ENCODE data around the gene XYLT2.
A peak's percentile ranks its signal among the peaks of the same experiment; 100 is the strongest.
"Not testable (repeated sequence)": the region's sequence is repeated elsewhere in the genome, so short reads cannot be mapped to it uniquely, and the experiment has no call there.

Gene XYLT2

DNA sequence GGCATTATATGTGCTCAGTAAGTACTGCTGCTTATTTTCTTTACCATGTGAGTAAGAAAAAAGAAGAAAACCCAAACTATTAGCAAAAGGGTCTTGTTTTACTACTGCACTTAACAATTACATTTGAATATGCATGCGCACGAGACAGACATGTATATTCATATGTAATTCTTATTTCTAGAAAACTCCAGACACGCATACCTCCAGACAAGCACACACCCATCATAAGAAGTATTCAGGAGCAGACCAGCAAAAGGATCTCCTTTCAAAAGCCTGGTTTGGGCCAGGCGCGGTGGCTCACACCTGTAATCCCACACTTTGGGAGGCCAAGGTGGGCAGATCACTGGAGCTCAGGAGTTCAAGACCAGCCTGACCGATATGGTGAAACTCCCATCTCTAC lies 43.6 kb downstream of the XYLT2 start:
- no peak for DNase-seq (ENCODE audit: low spot score)

DNA sequence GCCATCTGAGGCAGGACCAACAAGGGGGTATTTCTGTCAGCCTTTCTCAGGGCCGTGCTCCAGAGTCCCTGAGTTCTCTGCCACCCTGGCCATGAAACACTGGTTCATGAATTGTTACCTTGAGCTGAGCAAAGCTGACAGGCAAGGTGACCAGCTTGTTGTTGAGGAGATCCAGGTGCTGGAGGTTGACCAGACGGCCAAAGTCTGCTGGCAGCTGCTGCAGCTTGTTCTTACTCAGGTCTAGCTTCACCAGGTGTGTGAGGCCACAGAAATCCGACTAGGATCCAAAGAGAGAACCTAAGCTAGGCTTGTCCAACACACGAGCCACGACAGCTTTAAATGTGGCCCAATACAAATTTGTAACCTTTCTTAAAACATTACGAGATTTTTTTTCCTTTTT lies 46.7 kb downstream of the XYLT2 start:
- no peak for DNase-seq (ENCODE audit: low spot score)

DNA sequence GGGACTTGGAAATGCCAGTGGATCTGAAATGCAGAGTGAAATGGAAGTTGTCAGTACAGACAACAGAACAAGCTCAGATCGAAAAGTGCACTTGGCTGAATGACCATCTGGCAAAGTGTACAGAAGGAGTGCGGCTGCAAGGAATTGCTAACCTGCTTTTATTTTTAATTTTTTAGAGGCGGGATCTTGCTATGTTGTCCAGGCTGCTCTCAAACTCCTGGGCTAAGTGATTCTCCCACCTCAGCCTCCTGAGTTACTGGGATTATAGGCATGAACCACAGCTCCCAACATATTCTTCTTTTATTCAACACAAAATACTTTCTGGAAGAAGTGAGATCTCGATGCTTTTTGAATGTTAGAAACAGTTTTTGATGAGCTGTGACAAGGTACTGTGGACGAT lies 47.8 kb downstream of the XYLT2 start:
- DNase-seq (ENCODE audit: low spot score), result no peak

DNA sequence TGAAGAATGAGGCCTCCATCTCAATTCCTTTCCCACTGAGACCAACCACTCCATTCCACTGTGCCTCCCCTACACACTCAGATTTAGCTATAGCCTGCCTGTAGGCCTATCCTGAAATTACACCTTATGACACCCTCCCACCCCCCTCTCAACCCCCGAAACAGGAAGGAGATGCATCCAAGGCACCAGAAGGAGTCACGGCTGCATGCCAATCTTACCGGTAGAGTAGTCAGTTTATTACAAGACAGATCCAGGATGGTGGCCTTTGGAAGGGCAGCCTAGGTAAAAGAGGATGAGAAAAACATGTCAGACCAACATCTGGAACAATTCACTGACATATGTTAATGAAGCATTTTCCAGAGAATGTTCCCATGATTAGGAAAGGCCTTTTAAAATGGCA lies 48.8 kb downstream of the XYLT2 start:
- DNase-seq (ENCODE audit: low spot score), result no peak

DNA sequence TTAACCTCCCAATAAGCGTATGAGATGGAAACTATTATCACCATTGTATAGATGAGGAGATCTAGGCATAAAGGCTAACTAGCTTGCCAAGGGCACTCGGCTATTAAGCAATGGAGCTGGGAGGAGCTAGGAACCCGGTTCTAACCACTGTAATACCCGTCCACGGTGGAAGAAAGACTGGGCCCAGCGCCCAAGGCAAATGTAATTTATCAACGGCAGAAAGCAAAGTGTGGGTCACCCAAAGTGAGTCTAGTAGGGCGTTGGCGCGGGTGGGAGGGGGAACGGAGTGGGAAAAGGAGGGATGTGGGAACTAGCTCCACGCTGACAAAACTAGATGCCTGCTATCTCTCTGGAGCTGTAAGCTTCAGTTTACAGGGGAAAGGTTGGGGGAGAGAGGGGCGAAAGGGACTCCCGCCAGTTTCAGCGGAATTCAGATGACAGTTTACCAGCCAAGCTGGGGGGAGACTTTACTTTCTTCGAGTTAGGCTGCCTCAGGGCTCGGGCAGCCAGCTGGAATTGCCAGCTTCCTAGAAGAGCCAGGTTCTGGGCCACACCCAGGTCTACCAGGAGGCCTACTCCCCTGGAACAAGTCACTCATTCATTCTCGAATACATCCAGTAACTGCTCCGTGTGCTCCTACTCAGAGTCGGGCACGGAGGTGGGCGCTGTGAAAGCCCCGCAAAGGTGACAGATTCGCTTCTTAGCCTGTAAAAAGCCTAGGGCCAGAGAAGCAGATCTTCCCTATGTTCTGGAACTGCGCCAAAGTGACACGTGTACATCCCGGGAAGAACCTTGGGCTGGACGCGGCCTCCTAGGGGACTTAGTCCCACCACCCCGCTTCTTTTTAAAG lies 50.6 kb downstream of the XYLT2 start:
- peak; percentile 22 for DNase-seq (ENCODE audit: low spot score)

DNA sequence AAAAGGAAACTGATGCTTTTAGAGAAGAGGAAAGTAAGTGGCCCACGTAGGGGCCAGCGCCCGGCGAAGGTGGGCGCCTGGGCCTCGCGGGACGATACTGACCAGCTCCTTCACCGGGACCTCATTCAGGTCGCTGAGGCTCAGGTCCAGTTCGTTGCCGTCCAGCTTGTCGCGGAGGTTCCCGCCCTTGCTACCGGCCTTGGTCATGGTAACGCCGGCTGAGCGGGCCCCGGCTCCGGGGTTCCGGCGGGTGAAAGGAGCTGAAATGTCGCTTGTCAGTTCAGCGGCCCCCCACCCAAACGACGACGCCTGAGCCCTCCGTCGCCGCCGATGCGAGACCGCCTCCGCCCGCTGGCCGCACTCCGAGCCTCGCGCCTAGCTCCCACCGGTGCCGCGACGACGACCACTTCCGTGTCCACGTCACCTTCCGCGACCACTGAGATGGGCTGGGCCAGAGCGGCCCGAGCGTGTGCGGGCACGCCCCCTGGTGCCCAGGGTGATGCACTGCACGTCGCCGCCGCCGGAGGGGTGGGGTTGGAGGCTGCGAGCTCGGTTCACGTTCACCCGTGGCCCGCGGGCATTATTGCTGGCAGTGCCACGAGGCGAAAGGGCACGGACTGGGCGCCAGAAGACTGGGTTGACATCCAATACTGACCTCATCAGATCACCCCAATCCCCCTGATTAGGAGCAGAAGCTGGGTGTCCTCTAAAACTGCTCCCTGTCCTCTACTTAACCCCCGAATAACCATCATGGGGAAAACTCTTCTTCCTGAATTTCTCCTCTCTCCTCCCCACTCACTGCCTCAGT lies 51.4 kb downstream of the XYLT2 start, which contains the start of gene LRRC59:
Gene LRRC59 (minus strand): TSS at position 413 of the 808 bp plus-strand sequence. CDS start 206 bp downstream, at position 207.
- peak; percentile 75 for DNase-seq (ENCODE audit: low spot score)

DNA sequence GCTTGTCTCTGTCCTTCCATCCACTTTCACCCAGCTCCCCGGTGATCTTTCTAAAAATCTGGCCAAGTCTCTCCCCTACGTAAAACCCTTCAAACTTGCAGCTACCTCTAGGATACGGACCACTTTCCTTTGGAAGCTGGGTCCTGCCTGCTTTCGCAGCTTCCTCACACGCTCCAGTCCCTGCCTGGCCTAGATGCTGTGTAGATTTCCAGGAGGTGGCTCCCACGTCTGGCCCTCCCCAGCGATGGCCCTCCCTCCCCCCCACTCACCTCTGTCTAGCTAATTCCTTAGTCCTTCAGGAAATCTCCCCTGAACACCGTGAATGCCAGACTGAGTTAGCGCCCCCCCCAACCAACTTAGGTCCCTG lies 52.0 kb downstream of the XYLT2 start:
- no peak for DNase-seq (ENCODE audit: low spot score)

DNA sequence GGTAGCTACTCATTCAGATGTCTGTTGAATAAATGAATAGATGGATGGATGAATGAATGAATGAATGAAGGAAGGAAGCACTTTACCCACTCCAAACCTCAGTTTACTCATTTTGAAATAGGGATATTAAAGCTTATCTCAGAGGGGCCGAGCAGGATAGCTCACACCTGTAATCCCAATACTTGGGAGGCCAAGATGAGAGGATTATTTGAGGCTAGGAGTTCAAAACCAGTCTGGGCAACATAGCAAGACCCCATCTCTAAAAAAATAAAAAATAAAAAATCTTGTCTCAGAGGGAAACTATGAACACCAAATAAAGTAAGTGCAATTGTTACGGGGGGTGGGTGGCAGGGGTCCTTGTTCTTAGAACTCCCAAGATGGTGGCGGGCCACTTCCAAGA lies 52.7 kb downstream of the XYLT2 start:
- not testable (repeated sequence) for DNase-seq (ENCODE audit: low spot score)

DNA sequence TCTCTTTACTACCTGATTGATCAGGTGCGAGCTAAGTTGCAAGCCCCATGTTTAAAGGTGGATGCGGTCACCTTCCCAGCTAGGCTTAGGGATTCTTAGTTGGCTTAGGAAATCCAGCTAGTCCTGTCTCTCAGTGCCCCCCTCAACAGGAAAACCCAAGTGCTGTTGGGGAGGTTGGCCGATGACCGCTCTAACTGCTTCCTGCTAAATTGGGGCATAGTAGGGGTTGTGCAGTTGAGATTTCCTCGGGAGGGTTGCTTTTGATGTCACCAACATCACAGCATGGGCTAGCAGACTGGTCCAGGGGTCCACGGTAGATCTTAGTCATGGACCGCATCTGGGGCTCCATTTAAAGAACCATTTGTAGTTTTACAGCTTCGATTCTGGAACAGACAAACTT lies 53.7 kb downstream of the XYLT2 start:
- not testable (repeated sequence) for DNase-seq (ENCODE audit: low spot score)

DNA sequence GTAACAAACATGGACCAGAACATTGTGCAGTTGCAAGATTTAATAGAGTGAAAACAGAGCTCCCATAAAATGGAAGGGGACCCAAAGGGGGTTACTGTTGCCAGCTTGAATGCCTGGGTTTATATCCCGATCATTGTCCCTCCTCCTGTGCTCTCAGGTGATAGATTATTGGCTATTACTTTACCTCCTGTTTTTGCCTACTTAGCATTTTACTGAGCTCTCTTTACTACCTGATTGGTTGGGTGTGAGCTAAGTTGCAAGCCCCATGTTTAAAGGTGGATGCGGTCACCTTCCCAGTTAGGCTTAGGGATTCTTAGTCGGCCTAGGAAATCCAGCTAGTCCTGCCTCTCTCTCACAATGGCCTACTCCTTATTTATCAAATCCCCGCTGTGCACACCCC lies 59.4 kb downstream of the XYLT2 start:
- DNase-seq (ENCODE audit: low spot score), result not testable (repeated sequence)

DNA sequence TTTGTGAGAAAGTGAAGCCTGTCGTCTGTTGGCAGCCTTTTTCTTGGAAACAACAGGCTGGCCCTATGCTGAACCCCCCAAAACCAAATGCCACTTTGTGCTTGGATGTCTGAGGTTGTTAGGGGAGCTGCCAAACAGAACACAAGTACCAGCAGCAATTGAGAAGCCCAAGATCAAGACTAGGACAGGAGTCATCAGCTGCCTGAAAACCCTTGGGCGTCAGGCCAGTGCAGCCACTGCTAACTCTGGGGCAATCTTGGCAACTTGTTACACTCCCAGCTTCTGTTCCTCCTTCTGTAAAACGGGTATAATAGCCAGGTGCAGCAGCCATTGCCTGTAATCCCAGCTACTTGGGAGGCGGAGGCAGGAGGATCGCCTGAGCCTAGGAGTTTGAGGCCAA lies 60.7 kb downstream of the XYLT2 start:
- no peak for DNase-seq (ENCODE audit: low spot score)

DNA sequence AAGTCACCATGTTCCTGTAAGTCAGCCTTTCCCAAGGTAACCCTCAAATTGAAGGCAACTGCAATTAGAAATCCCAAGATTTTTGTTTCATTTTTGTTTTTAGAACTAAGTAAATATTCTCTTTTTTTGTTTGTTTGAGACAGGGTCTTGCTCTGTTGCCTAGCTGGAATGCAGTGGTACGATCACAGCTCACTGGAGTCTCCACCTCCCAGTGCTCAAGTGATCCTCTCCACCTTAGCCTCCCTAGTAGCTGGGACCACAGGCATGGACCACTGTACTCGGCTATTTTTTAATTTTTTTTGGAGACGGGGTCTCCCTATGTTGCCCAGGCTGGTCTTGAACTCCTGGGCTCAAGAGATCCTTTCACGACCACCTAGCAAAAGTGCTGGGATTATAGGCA lies 62.0 kb downstream of the XYLT2 start:
- DNase-seq (ENCODE audit: low spot score), result no peak

All from cerebellar cortex (tissue), 1 donor.